Measurements from ENCODE around the gene MRPS6. TPM values are rescaled to one million over a fixed set of nuclear protein-coding genes. Genes with fewer than 3 reads are reported as not detected.

The MRPS6 gene
- total and polyA plus RNA-seq, 2 of the 13 experiments (the other 11 are each of a cell fraction or from before 2014, with no cell fraction given) = 14.2 to 26.9 TPM

GRCh38 chr21:34186109-34186719, 112.8 kb downstream of the MRPS6 start (continued):
- TF ChIP-seq, protein P1, sequence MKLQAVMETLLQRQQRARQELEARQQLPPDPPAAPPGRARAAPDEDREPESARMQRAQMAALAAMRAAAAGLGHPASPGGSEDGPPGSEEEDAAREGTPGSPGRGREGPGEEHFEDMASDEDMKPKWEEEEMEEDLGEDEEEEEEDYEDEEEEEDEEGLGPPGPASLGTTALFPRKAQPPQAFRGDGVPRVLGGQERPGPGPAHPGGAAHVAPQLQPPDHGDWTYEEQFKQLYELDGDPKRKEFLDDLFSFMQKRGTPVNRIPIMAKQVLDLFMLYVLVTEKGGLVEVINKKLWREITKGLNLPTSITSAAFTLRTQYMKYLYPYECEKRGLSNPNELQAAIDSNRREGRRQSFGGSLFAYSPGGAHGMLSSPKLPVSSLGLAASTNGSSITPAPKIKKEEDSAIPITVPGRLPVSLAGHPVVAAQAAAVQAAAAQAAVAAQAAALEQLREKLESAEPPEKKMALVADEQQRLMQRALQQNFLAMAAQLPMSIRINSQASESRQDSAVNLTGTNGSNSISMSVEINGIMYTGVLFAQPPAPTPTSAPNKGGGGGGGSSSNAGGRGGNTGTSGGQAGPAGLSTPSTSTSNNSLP (IDR thresholded peaks at IDR 0.05; ENCODE audit: low read depth, low read length) = no peak
- TF ChIP-seq MXD4 (CRISPR knock-in tag; IDR thresholded peaks at IDR 0.05) (no peak), FOSL2 (CRISPR knock-in tag; IDR thresholded peaks at IDR 0.05) (peak; percentile 79), POLR2A (IDR thresholded peaks at IDR 0.05; ENCODE audit: insufficient read depth in 1 of 2, low read depth in 2 of 2, low read length in 2 of 2) (no peak), MEIS2 (CRISPR knock-in tag; IDR thresholded peaks at IDR 0.05) (no peak), ZNF703 (CRISPR knock-in tag; IDR thresholded peaks at IDR 0.05; ENCODE audit: borderline replicate concordance) (no peak)

DNA sequence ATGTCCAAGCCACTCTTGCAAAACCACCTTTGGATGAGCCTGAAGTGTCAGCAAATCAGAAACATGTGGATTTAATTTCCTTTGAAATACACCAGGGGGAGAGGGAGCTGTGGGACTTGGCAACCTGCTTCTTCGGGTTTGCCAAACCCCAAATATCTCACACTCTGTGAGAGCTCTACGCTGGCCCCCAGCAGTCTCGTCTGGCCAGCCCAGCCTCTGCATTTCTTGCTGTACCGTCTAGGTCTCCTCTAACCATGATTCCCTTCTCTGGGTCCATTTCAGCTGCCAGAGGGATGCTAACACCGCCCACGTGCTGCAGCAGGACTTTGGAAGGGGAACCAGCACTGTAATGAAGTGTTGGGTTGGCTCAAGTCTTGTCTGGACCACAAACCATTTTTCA, 114.6 kb downstream of the MRPS6 start:
- no peaks in the 10 kb centered on the region for H3K27me3 ChIP-seq (ENCODE audit: control insufficient read depth in 1 of 2, insufficient read depth in 2 of 2, low read length in 2 of 2)
- peaks cover 59% of the 10 kb centered on the region for H3K4me1 ChIP-seq (ENCODE audit: insufficient read depth, low read length)
- ATAC-seq = no peak
- intact Hi-C loops (cut with micrococcal nuclease; ENCODE audit: unreplicated experiment) = no loop called here
- ChIA-PET POLR2A (no interaction called here), CTCF (ENCODE audit: low intra/inter-chr PET ratio, low total read pairs) (no interaction called here)
- H4K20me1 ChIP-seq (ENCODE audit: insufficient read depth, low read length) = no peaks in the 10 kb centered on the region
- no peaks in the 10 kb centered on the region for H3K9me3 ChIP-seq (ENCODE audit: low read length)
- H3K9ac ChIP-seq (ENCODE audit: insufficient read depth, low read depth, low read length) = no peak overlapping the region
- no peaks in the 10 kb centered on the region for H3K79me2 ChIP-seq (ENCODE audit: insufficient read depth, low read length)
- in situ Hi-C loops (cut with HindIII; ENCODE audit: extremely low pct_ligation_motif_present, low pct_unique_long_range_greater_than_20kb) = no loop called here
- H2AFZ ChIP-seq (ENCODE audit: low read length) = no peak overlapping the region
- no peak overlapping the region for H3K4me3 ChIP-seq (replicated peaks in 1 of 3; ENCODE audit: insufficient read depth in 1 of 3, low read depth in 2 of 3, low read length in 3 of 3)
- no TSS peak for BruUV-seq (replicated peaks)
- no peak overlapping the region for H3K27ac ChIP-seq (ENCODE audit: extremely low read length, insufficient read depth, low read length)
- H3K36me3 ChIP-seq (replicated peaks in 1 of 2; ENCODE audit: control insufficient read depth in 1 of 2, insufficient read depth in 2 of 2, low read length in 2 of 2) = no peaks in the 10 kb centered on the region
- no peak for FAIRE-seq
- DNase-seq (ENCODE audit: low spot score) = no peak
- no peak overlapping the region for H3K4me2 ChIP-seq (ENCODE audit: low read depth, low read length)
- WGBS (ENCODE audit: low lambda C conversion rate) = 61% methylated on average over 6 of the region's 6 CpGs
- TF ChIP-seq, protein P2, sequence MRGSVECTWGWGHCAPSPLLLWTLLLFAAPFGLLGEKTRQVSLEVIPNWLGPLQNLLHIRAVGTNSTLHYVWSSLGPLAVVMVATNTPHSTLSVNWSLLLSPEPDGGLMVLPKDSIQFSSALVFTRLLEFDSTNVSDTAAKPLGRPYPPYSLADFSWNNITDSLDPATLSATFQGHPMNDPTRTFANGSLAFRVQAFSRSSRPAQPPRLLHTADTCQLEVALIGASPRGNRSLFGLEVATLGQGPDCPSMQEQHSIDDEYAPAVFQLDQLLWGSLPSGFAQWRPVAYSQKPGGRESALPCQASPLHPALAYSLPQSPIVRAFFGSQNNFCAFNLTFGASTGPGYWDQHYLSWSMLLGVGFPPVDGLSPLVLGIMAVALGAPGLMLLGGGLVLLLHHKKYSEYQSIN (CRISPR knock-in tag; IDR thresholded peaks at IDR 0.05; ENCODE audit: borderline replicate concordance) = no peak
- TF ChIP-seq, protein P3, sequence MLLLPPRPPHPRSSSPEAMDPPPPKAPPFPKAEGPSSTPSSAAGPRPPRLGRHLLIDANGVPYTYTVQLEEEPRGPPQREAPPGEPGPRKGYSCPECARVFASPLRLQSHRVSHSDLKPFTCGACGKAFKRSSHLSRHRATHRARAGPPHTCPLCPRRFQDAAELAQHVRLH (CRISPR knock-in tag; IDR thresholded peaks at IDR 0.05; ENCODE audit: borderline replicate concordance, low read depth) = no peak
- TF ChIP-seq ZNF614 (CRISPR knock-in tag; IDR thresholded peaks at IDR 0.05; ENCODE audit: borderline replicate concordance) (no peak), NR3C1 (CRISPR knock-in tag; IDR thresholded peaks at IDR 0.05) (no peak), SALL1 (CRISPR knock-in tag; IDR thresholded peaks at IDR 0.05) (no peak), ZFP36 (IDR thresholded peaks at IDR 0.05; ENCODE audit: borderline replicate concordance, low read depth, low read length, partially characterized antibody) (no peak), NFKBIZ (CRISPR knock-in tag; IDR thresholded peaks at IDR 0.05) (no peak), KDM1A (CRISPR knock-in tag; IDR thresholded peaks at IDR 0.05) (no peak), CHD2 (IDR thresholded peaks at IDR 0.05; ENCODE audit: low read depth, low read length) (no peak), SCMH1 (CRISPR knock-in tag; IDR thresholded peaks at IDR 0.05; ENCODE audit: borderline replicate concordance) (no peak), ARHGAP35 (CRISPR knock-in tag; IDR thresholded peaks at IDR 0.05; ENCODE audit: borderline replicate concordance) (no peak), MTA3 (CRISPR knock-in tag; IDR thresholded peaks at IDR 0.05) (no peak)
- TF ChIP-seq, protein P4, sequence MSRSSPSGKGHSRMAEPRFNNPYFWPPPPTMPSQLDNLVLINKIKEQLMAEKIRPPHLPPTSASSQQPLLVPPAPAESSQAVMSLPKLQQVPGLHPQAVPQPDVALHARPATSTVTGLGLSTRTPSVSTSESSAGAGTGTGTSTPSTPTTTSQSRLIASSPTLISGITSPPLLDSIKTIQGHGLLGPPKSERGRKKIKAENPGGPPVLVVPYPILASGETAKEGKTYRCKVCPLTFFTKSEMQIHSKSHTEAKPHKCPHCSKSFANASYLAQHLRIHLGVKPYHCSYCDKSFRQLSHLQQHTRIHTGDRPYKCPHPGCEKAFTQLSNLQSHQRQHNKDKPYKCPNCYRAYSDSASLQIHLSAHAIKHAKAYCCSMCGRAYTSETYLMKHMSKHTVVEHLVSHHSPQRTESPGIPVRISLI (CRISPR knock-in tag; IDR thresholded peaks at IDR 0.05; ENCODE audit: borderline replicate concordance) = no peak

Measured in HepG2 (cell line).